GM18511 (cell line): ENCODE measurements around the gene ZNF470.

Source experiments
- ATAC-seq: cut with Tn5 transposase; IDR thresholded peaks from one replicate; pipeline ENCODE4 v1.9.1; 2021; ENCODE audit warnings: mild to moderate bottlenecking, moderate library complexity; ENCODE audit not compliant: unreplicated experiment

The ZNF470 gene

GRCh38 chr19:56567274-56568120, at the start of gene ZNF470:
ZNF470 (plus strand) TSS chr19:56567468; CDS start chr19:56570312, 2,844 bp downstream.
- ATAC-seq = peak; percentile 99

DNA sequence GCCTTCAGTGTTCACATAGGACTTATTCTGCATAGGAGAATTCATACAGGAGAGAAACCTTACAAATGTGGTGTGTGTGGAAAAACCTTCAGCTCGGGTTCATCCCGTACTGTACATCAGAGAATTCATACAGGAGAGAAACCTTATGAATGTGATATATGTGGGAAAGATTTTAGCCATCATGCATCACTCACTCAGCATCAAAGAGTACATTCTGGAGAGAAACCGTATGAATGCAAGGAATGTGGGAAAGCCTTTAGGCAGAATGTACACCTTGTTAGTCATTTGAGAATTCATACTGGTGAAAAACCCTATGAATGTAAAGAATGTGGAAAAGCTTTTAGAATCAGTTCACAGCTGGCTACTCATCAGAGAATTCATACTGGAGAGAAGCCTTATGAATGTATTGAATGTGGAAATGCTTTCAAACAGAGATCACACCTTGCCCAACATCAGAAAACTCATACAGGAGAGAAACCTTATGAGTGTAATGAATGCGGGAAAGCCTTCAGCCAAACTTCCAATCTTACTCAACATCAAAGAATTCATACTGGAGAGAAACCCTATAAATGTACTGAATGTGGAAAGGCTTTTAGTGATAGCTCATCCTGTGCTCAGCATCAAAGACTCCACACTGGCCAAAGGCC, 41.9 kb upstream of the ZNF470 start:
- ATAC-seq = no peak

DNA sequence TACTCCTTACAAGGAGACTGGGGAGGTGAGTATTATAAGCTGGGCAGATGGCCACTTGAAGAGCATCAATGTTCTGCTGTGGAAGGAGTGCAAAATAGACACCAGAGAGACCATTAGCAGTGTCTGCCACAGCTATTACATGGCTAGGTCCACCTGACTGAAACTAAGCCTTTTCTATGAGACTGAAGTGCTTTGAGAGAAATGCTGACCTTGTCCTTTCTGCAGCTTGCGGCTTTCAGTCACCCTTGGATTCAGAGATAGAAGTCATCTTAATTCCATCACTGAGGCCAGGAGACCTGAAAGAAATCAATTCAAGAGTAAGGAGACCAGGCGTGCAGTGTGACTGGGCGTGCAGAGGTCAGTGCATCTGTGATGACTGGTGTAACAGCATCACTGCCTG, 29.8 kb upstream of the ZNF470 start:
- no peak for ATAC-seq

GRCh38 chr19:56538254-56538760, 29.0 kb upstream of the ZNF470 start:
- peak; percentile 71 for ATAC-seq

DNA sequence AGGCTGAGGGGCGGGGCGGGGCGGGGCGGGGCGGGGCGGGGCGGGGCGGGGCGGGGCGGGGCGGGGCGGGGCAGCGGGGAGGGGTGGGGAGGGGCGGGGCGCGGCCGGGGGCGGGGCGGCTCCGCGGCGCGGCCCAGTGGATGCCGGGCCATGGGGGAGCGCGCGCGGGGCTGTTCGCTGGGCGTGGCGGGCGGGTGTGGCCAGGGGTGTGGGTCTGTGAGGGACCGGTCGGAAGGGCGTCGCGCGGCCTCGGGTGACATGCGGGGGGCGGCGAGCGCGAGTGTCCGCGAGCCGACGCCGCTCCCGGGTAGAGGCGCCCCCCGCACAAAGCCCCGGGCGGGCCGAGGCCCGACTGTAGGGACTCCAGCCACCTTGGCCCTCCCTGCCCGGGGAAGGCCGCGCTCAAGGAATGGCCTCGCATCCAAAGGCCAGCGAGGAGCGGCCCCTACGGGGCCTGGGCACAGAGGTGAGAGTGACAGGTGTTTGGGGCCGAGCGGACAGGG, 28.5 kb upstream of the ZNF470 start, which contains the start of gene ZFP28:
Gene ZFP28 (plus strand): TSS at position 188 of the 503 bp plus-strand sequence. CDS start 71 bp downstream, at position 259.
- peak; percentile 13 for ATAC-seq

DNA sequence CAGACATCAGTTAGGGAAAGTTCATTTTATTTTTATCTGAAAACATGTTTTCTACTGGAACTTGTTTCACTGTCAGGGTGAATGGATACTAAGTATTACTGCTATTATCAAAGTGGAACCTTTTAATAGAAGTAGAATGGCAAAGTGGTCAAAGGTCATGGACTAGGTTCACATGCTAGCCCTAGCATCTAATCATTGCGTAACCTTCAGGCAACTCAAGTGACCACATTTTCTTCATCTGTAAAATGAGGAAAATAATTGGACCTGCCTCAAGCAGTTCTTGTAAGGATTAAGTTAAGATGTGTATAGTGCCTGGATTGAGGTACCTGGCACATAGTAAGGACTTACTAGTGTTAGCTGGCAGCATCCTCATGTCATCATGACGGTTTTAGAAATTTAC, 23.5 kb upstream of the ZNF470 start:
- no peak for ATAC-seq

- ATAC-seq = no peak
Measured at GRCh38 chr19:56547535-56547934, 19.7 kb upstream of the ZNF470 start.

GRCh38 chr19:56554272-56554869, 12.9 kb upstream of the ZNF470 start:
- ATAC-seq = no peak

- no peak for ATAC-seq
Measured at GRCh38 chr19:56562766-56563165, 4.5 kb upstream of the ZNF470 start.

DNA sequence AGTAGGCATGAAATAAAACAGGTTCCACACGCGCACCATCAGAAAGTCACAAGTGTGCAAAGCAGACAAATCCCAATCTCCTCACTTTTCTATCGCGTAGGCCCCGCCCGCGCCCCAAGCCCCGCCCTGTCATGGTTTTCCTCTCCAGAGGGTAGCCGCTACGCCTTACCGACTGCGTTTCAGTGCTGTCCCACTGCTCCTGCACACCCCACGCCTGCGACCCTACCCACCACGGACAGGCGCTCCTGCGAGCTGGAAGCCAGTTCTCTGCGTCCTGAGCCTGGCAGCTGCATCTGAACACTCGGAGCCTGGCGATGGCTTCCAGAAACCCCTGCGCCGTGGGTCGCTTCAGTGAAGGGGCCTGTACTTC, 379 bp upstream of the ZNF470 start:
- peak; percentile 44 for ATAC-seq

GRCh38 chr19:56572589-56572988, 5.3 kb downstream of the ZNF470 start:
- no peak for ATAC-seq

- ATAC-seq = no peak
Measured at GRCh38 chr19:56573914-56574313, 6.6 kb downstream of the ZNF470 start.

DNA sequence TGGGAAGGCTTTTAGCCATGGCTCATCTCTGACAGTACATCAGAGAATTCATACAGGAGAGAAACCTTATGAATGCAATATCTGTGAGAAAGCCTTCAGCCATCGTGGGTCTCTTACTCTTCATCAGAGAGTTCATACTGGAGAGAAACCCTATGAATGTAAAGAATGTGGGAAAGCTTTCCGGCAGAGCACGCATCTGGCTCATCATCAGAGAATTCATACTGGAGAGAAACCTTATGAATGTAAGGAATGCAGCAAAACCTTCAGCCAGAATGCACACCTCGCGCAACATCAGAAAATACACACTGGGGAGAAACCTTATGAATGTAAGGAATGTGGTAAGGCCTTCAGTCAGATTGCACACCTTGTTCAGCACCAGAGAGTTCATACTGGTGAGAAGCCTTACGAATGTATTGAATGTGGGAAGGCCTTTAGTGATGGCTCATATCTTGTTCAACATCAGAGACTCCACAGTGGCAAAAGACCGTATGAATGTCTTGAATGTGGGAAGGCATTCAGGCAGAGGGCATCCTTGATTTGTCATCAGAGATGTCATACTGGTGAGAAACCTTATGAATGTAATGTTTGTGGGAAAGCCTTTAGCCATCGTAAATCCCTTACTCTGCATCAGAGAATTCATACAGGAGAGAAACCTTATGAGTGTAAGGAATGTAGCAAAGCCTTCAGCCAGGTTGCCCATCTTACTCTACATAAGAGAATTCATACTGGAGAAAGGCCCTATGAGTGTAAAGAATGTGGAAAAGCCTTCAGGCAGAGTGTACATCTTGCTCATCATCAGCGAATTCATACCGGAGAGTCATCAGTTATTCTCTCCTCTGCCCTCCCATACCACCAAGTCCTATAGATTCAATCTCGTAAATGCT, 10.7 kb downstream of the ZNF470 start:
- ATAC-seq = no peak

GRCh38 chr19:56594446-56594782, 27.1 kb downstream of the ZNF470 start:
- no peak for ATAC-seq

DNA sequence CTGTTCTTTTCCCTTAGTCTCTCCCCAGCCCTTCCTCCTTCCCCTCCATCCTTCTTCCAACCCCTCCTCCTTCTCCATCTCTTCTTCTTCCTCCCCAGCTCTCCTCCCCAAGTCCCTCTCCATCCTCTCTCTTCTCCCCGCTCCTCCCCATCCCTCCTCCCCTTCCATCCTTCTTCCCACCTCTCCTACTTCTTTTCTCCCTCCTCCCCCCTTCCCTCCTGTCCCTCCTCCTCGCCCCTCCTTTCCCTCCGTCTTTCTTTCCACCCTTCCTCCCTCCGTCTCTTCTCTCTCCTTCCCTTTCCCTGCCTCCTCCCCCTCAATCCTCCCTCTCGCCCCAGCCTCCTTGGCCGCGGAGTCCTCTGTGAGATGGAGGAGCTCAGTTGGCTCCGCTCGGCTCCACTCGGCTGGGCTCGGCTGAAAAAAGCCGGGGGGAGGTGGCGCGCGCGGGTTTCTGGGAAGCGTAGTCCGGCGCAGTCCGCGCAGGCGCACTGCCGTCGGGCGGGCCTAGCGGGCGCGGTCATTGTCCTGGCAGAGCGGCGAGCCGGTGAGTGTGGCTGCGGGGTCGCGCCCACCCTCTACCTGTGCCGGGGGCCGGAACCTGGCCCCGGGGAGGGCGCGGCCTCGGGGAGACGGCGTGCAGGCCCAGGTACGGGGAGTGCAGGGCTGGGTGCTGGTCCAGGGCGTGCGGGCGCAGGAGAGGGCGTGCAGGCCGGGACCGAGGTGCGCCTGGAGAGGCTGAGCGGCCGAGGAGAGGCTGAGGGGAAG, 27.7 kb downstream of the ZNF470 start, which contains the start of gene ZNF71:
Gene ZNF71 (plus strand): TSS at position 520 of the 765 bp plus-strand sequence. CDS start 6,257 bp downstream, outside the sequence.
- peak; percentile 96 for ATAC-seq

- ATAC-seq = peak; percentile 35
Measured at GRCh38 chr19:56595548-56595899, 28.3 kb downstream of the ZNF470 start.

DNA sequence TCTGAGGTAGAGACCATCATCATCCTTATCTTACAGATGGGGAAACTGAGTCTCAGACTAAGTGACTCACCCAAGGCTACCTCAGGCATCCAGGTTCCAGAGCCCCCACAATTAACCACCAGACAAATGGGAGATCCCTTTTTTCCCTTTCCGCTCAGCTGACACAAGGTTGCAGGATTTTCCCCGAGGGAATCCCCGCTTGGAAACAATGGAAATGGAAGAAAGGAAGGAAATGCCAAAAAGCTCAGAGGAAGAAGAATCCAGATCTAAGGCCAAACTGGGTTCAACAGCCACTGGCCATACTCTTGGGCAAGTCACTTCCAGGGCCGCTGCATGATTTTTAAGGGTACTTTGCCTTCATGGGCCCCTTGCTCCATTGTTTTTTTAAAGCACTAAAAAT, 29.4 kb downstream of the ZNF470 start:
- no peak for ATAC-seq

- ATAC-seq = no peak
Measured at GRCh38 chr19:56597696-56598095, 30.4 kb downstream of the ZNF470 start.

DNA sequence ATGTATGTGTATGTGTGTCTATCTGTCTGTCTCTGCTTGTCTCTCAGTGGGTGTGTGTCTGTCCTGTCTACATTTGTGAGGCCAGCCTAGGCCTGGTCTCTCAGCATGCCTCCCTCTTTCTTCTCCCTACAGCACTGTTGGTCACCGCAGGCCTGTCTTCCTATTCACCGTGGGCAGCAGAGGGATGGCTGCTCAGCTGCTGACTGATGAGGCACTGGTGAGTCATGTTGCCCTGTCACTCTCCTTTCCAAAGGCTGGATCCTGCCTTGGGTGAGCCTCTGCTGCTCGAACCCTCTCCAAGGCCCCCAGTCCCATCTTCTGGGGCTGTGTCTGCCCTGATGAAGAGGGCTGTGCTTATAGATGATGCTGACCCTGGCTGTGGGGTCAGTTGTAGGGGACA, 34.1 kb downstream of the ZNF470 start:
- ATAC-seq = no peak

- ATAC-seq = no peak
Measured at GRCh38 chr19:56603829-56604228, 36.6 kb downstream of the ZNF470 start.
